HG03066 (cell line): ENCODE measurements around the gene UBN2.
"Not testable (repeated sequence)": the region's sequence is repeated elsewhere in the genome, so short reads cannot be mapped to it uniquely, and the experiment has no call there.

Experiments used
- ATAC-seq: cut with Tn5 transposase; IDR thresholded peaks from one replicate; pipeline ENCODE4 v1.9.1; 2021; ENCODE audit warnings: low read depth; ENCODE audit not compliant: unreplicated experiment

The UBN2 gene

DNA sequence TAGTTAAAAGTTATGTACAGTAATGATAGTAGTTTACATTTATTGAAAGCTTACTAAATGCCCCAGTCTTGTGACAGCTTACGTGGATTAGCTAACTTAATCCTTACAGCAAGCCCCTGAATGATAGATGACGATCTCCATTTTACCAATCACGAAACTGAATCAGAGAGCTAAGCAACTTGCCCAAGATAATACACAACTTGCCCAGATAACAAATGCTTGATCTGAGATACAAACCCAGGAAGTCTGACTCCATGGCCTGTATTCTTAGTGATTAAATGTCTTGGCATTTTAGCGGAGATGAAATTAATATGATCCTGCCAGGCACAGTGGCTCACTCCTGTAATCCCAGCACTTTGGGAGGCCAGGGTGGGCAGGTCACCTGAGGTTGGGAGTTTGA is 63.2 kb downstream of the UBN2 start:
- ATAC-seq, result no peak

DNA sequence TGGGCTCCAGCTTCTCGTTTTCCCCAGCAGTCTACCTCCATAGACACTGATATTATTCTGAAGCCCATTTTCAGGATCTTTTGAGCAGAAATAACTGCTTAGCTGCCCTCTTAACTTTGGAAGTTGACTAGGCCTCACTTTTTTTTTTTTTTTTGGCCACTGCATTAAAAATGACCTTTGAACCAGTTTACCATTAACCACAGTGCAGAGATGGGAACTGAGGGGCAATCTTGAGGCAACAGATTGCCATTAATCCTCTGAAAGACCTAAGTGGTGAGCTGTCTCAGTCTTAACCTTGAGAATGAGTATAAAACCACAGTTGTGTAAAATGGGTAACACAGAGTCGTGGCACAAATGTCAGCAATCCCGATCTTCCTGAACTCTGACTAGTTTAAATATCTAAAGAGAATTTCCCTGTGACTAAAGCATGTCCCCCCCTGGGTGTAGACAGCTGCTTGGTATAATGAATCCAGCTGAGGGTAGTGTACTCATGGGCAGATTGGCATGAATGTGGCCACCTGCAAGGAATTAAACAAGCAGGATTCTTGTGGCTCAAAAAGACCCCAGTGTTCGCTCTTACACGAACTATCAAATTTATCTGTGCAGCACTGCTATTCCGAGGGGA is 64.0 kb downstream of the UBN2 start:
- ATAC-seq, result no peak

DNA sequence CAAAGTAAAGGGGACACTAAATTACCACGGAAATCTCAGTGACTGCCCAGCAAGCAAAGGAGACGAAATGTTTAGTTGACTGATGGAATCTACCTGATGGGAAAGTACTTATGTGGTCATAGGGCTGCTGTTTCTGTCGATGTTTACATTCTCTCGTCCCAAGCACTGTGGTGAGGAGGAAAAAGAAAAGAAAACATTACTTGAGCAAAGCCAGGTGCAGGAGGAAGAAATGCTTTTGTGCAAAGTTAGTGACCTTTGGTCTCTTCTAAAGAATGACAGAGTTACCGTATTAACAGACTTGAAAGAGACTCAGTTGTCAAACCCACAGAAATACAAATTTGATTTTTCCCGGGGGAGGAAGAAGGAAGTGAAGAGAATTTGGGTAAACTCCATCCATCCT is 66.8 kb downstream of the UBN2 start:
- ATAC-seq, result no peak

- no peak for ATAC-seq
These were observed 68.3 kb downstream of the UBN2 start for GRCh38 chr7:139299296-139299695.

DNA sequence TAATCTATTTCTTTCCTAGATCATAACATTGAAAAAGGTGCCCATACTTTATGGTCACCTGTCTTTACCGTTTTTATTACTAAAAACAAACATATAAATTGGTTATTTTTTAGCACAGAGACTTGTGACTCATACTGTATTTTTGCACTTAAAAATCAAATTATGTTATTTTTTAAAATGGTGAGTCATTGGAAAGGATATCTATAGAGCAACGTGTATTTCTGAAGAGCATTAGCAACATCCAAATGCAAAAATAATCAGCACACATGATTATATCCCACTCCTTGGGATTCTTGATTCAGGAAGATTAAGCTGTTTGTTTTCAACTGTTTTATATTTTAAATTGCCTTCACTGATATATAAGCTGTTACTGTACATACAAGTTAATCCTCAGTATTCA is 69.4 kb downstream of the UBN2 start:
- ATAC-seq, result no peak

- no peak for ATAC-seq
These were observed 73.5 kb downstream of the UBN2 start for GRCh38 chr7:139304517-139304916.

GRCh38 chr7:139317939-139318505 is 87.0 kb downstream of the UBN2 start:
- no peak for ATAC-seq

DNA sequence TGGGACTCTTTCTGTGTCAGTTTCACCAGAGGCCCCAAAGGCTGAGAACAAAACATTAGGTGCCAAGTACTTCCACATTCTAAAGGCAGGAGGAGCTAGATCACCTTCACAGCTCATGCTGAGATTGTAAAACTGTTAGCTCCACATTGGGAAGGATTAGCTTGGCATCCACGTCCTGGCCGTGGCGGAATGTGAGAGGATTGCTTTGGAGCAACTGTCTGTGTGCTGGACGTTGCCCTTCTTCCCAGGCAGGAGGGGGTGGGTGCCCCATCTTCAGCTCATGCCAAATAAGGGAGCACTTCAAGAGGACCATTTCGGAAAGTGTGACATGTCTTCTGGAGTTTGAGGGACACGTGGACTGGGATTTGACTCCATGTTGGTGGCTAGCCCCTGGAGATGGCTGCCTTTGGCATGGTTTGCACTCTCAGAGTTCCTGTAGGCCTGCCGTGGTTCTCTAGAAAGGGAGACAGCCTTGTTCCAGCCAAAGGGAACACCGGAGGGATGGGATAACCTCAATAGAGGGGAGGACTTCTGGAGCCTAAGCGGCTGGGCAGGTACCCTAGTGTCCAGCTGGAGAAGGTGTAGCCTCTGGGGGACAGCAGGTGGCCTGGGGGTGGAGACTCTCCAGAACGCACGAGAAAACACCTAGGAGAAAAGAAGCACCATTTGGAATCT is 90.2 kb downstream of the UBN2 start:
- ATAC-seq, result no peak

DNA sequence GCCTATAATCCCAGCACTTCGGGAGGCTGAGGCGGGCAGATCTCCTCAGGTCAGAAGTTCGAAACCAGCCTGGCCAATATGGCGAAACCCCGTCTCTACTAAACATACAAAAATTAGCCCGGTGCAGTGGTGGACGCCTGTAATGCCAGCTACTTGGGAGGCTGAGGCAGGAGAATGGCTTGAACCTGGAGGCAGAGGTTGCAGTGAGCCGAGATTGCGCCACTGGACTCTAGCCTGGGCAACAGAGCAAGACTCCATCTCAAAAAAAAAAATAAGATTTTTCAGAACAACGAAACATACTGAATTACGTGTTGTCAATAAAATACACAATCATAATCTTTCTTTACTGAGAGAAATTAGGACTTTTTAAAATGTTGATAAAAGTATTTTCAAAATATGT is 93.7 kb downstream of the UBN2 start:
- not testable (repeated sequence) for ATAC-seq

GRCh38 chr7:139328375-139328774 is 97.3 kb downstream of the UBN2 start:
- ATAC-seq, result no peak

DNA sequence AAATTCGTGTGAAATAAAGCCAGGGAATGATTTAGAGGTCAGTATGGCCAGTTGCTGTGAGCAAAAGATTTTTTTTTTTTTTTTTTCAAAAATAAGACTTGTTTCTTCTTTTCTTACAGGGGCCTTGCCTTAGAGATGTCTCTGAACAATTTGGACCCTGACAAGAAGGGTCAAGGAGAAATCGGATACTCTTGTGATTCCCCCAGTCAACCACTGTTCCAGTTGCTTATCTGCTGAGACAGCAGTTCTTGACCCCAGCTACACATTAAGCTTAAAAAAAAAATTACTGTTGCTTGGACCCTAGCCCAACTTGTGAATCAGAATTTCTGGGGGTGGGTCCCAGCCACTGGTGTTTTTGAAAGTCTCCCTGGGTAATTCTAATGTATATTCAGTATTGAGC is 98.1 kb downstream of the UBN2 start:
- ATAC-seq, result no peak

DNA sequence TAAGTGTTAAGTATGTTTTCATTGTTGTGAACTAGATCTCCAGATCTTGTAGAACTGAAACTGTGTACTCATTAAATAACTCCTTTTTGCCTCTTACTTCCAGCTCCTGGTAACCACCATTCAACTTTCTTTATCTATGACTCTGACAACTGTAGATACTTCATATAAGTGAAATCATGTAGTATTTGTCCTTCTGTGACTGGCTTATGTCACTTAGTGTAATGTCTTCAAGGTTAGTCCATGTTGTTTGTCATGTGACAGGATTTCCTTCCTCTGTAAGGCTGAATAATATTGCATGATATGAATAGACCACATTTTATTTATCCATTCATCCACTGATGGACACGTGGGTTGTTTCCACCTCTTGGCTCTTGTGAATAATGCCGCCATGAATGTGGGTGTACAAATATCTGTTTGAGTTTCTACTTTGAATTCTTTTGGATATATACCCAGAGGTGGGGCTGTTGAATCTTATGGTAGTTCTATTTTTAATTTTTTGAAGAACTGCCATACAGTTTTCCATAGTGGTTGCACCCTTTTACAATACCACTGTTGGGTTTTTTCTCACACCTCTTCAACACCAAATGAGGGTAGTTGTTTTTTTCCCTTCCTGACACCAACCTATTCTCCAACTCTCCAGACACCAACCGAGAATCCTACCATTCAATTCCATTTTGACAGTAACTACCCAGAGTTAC is 99.4 kb downstream of the UBN2 start:
- ATAC-seq, result no peak

GRCh38 chr7:139332697-139333359 is 101.8 kb downstream of the UBN2 start:
- no peak for ATAC-seq

- not testable (repeated sequence) for ATAC-seq
These were observed 102.4 kb downstream of the UBN2 start for GRCh38 chr7:139333443-139333842.

GRCh38 chr7:139334399-139335150 is 103.5 kb downstream of the UBN2 start:
- ATAC-seq, result no peak

DNA sequence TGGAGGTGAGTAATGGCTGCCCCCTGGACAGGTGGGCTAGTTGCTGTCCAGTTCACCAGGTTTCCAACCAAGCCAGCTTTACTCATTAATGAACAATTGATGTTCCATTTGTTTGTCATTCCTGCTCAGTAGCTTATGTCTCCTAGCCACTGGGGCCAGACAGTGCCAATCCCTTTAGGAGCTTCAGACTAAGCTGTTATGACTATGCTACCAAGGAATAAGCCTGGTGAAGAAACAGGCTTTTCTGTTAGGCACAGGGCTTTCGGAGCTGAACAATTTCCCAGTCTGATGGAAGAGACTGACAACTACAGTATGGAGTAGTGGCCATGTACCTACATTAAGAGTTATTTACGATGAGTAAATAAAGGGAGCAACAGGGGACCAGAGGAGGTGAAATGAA is 108.0 kb downstream of the UBN2 start:
- no peak for ATAC-seq

DNA sequence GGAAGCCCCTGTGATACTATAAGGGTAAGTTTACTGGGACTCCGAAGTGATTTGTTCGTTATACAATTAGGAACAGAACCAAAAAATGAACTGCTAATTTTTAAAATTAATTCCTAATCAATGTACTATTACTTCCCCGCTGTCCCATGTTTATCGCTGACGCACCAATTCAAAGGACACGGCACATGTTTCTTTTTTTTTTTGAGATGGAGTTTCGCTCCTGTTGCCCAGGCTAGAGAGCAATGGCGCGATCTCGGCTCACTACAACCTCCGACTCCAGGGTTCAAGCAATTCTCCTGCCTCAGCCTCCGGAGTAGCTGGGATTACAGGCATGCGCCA is 108.6 kb downstream of the UBN2 start:
- ATAC-seq, result no peak

DNA sequence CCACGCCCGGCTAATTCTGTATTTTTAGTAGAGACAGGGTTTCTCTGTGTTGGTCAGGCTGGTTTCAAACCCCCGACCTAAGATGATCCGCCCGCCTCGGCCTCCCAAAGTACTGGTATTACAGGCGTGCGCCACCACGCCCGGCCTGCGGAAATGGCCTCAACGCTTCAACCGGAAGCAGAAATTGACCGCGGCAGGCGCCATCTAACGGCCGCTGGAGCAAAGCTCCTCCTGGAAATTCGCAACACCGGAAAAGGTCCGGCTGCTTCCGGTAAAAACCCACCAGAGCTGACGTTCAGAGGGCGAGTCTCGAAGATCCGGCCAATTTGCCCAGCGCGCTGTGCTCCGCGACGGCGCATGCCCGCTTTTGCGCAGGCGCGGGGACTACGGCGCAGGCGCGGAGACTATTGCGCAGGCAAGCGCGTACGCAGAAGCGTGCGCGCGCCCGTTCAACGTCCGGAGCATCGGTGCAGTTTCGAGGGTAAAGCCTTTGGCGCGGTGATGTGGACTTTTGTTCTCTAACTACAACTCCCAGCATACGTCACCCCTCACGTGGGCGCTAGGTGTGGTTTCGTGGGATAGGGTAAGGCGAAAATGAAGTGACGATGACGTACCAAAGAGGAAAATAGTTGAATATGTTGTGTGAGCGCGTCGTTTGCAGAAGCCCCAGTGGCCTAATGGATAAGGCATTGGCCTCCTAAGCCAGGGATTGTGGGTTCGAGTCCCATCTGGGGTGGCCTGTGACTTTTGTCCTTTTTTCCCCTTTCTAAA is 109.2 kb downstream of the UBN2 start:
- peak; percentile 77 for ATAC-seq

GRCh38 chr7:139340808-139341057 is 109.7 kb downstream of the UBN2 start:
- no peak for ATAC-seq
